SK-N-SH (cell line): ENCODE measurements around the gene MTCH1.

Experiments
- ELF1 ChIP-seq: IDR thresholded peaks from 2 replicates; pipeline ENCODE4 v1.4.0; 2012
- GABPA ChIP-seq: IDR thresholded peaks from 2 replicates; pipeline ENCODE4 v1.4.0; 2012; ENCODE audit warnings: low read depth, mild to moderate bottlenecking
- MAX ChIP-seq: IDR thresholded peaks from 2 replicates; pipeline ENCODE4 v1.4.0; 2012; ENCODE audit warnings: low read depth
- MEF2A ChIP-seq: IDR thresholded peaks from 2 replicates; pipeline ENCODE4 v1.4.0; 2012; ENCODE audit warnings: low read depth, borderline replicate concordance
- NFIC ChIP-seq: IDR thresholded peaks from 2 replicates; pipeline ENCODE4 v1.4.0; 2012; ENCODE audit warnings: borderline replicate concordance
- POLR2AphosphoS5 ChIP-seq: IDR thresholded peaks from 2 replicates; pipeline ENCODE4 v1.6.1; 2012; ENCODE audit warnings: low read depth, low read length
- RAD21 ChIP-seq: IDR thresholded peaks from 2 replicates; pipeline ENCODE4 v1.6.1; 2012; ENCODE audit warnings: mild to moderate bottlenecking, low read length
- RXRA ChIP-seq: IDR thresholded peaks from 2 replicates; pipeline ENCODE4 v1.4.0; 2012; ENCODE audit warnings: low read depth, mild to moderate bottlenecking, borderline replicate concordance
- TAF1 ChIP-seq: IDR thresholded peaks from 2 replicates; pipeline ENCODE4 v1.6.1; 2012; ENCODE audit warnings: low read depth, mild to moderate bottlenecking, low read length, moderate library complexity, borderline replicate concordance
- YY1 ChIP-seq: IDR thresholded peaks from 2 replicates; pipeline ENCODE4 v1.4.0; 2012; ENCODE audit warnings: low read depth, mild to moderate bottlenecking
- TF ChIP-seq, protein P1 (sequence below): fragments of 200-600 bp; sonication (generic); IDR thresholded peaks from 2 replicates; pipeline ENCODE4 v1.6.1; 2017; ENCODE audit warnings: antibody characterized with exemption, mild to moderate bottlenecking, moderate library complexity
- TF ChIP-seq, protein P2 (sequence below): IDR thresholded peaks from 2 replicates; pipeline ENCODE4; 2012

DNA sequence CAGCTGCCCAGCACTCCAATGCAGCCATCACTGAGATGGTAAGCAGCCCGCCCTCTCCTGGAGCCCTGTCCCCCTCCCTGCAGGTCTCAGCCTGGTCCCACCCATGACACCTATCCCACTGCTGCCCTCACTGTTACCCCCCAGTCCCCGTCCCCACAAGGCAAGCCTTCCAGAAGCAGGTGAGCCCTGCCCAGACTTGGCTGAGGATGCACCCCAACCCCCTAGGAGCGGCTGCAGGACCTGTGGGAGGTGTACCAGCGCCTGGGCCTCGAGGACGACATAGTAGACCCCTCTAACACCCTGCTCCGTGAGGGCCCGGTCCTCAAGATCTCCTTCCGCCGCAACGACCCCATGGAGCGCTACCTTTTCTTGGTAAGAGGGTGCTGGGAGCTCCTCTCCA lies 28.7 kb upstream of the MTCH1 start:
- TF ChIP-seq TAF1: no peak
- TF ChIP-seq, protein P1, sequence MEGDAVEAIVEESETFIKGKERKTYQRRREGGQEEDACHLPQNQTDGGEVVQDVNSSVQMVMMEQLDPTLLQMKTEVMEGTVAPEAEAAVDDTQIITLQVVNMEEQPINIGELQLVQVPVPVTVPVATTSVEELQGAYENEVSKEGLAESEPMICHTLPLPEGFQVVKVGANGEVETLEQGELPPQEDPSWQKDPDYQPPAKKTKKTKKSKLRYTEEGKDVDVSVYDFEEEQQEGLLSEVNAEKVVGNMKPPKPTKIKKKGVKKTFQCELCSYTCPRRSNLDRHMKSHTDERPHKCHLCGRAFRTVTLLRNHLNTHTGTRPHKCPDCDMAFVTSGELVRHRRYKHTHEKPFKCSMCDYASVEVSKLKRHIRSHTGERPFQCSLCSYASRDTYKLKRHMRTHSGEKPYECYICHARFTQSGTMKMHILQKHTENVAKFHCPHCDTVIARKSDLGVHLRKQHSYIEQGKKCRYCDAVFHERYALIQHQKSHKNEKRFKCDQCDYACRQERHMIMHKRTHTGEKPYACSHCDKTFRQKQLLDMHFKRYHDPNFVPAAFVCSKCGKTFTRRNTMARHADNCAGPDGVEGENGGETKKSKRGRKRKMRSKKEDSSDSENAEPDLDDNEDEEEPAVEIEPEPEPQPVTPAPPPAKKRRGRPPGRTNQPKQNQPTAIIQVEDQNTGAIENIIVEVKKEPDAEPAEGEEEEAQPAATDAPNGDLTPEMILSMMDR: no peak
- no peak for TF ChIP-seq POLR2AphosphoS5
- no peak for TF ChIP-seq RXRA
- TF ChIP-seq, protein P2, sequence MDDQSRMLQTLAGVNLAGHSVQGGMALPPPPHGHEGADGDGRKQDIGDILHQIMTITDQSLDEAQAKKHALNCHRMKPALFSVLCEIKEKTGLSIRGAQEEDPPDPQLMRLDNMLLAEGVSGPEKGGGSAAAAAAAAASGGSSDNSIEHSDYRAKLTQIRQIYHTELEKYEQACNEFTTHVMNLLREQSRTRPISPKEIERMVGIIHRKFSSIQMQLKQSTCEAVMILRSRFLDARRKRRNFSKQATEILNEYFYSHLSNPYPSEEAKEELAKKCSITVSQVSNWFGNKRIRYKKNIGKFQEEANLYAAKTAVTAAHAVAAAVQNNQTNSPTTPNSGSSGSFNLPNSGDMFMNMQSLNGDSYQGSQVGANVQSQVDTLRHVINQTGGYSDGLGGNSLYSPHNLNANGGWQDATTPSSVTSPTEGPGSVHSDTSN: no peak
- TF ChIP-seq ELF1: no peak
- no peak for TF ChIP-seq MAX
- no peak for TF ChIP-seq YY1
- TF ChIP-seq NFIC: no peak
- TF ChIP-seq GABPA: no peak
- TF ChIP-seq RAD21: no peak
- TF ChIP-seq MEF2A: no peak
